HG02623 (cell line): ENCODE results near the gene TXNRD2.

Experiments
- ATAC-seq: cut with Tn5 transposase; IDR thresholded peaks from one replicate; pipeline ENCODE4 v1.9.1; 2021; ENCODE audit warnings: moderate library complexity; ENCODE audit not compliant: unreplicated experiment

The TXNRD2 gene

GRCh38 chr22:19905347-19906276, 36.0 kb downstream of the TXNRD2 start:
- no peak for ATAC-seq

GRCh38 chr22:19904935-19905334, 36.7 kb downstream of the TXNRD2 start:
- ATAC-seq: no peak

GRCh38 chr22:19904174-19904856, 37.3 kb downstream of the TXNRD2 start:
- ATAC-seq: no peak

GRCh38 chr22:19903513-19903912, 38.1 kb downstream of the TXNRD2 start:
- no peak for ATAC-seq

- ATAC-seq: no peak
Measured at GRCh38 chr22:19903031-19903430, 38.6 kb downstream of the TXNRD2 start.

- ATAC-seq: no peak
Measured at GRCh38 chr22:19902245-19902715, 39.3 kb downstream of the TXNRD2 start.

- ATAC-seq: no peak
Measured at GRCh38 chr22:19901577-19902244, 39.9 kb downstream of the TXNRD2 start.

- no peak for ATAC-seq
Measured at GRCh38 chr22:19900707-19901436, 40.7 kb downstream of the TXNRD2 start.

- ATAC-seq: no peak
Measured at GRCh38 chr22:19898831-19899567, 42.6 kb downstream of the TXNRD2 start.

- no peak for ATAC-seq
Measured at GRCh38 chr22:19898145-19898544, 43.5 kb downstream of the TXNRD2 start.

GRCh38 chr22:19897726-19898125, 43.9 kb downstream of the TXNRD2 start:
- no peak for ATAC-seq

- ATAC-seq: no peak
Measured at GRCh38 chr22:19896665-19897355, 44.8 kb downstream of the TXNRD2 start.

- no peak for ATAC-seq
Measured at GRCh38 chr22:19895160-19895849, 46.3 kb downstream of the TXNRD2 start.

- ATAC-seq: no peak
Measured at GRCh38 chr22:19893363-19893762, 48.3 kb downstream of the TXNRD2 start.

- no peak for ATAC-seq
Measured at GRCh38 chr22:19892925-19893324, 48.7 kb downstream of the TXNRD2 start.

- ATAC-seq: no peak
Measured at GRCh38 chr22:19892257-19892879, 49.2 kb downstream of the TXNRD2 start.

GRCh38 chr22:19891317-19892256, 50.0 kb downstream of the TXNRD2 start:
- ATAC-seq: no peak
